WERI-Rb-1 (cell line): ENCODE results near the gene WRAP73.

ENCODE experiments used
- DNase-seq: peaks from one replicate; pipeline ENCODE4 v3.0.0-alpha.2; 2020
- H3K27ac ChIP-seq: fragments of 250-450 bp; sonication (Bioruptor Pico); 2 replicates; pipeline ENCODE4 v1.5.1; 2020; ENCODE audit warnings: mild to moderate bottlenecking, moderate library complexity
- H3K27me3 ChIP-seq: fragments of 250-450 bp; sonication (Bioruptor Pico); 2 replicates; pipeline ENCODE4 v1.5.1; 2021; ENCODE audit warnings: mild to moderate bottlenecking, low read depth, moderate library complexity; ENCODE audit not compliant: insufficient read depth, severe bottlenecking
- H3K36me3 ChIP-seq: fragments of 250-450 bp; sonication (Bioruptor Pico); 2 replicates; pipeline ENCODE4 v1.5.1; 2020; ENCODE audit warnings: mild to moderate bottlenecking, moderate library complexity
- H3K4me3 ChIP-seq: 2 replicates; pipeline ENCODE4 v1.5.1; 2011; ENCODE audit warnings: low read depth, mild to moderate bottlenecking, control low read depth, low read length
- H3K9me3 ChIP-seq: fragments of 250-450 bp; sonication (Bioruptor Pico); 2 replicates; pipeline ENCODE4 v1.5.1; 2021; ENCODE audit warnings: mild to moderate bottlenecking, moderate library complexity; ENCODE audit not compliant: severe bottlenecking
- CTCF ChIP-seq: IDR thresholded peaks from 2 replicates; pipeline ENCODE4 v1.5.1; 2011; ENCODE audit warnings: low read depth, mild to moderate bottlenecking, control low read depth, inconsistent platforms, low read length

The WRAP73 gene

GRCh38 chr1:3672231-3672970, 22.5 kb upstream of the WRAP73 start:
- no peak for DNase-seq
- no peak overlapping the region for H3K27ac ChIP-seq
- H3K9me3 ChIP-seq, result no peaks in the 10 kb centered on the region
- no peak overlapping the region for H3K4me3 ChIP-seq
- no peak for TF ChIP-seq CTCF
- H3K36me3 ChIP-seq, result no peaks in the 10 kb centered on the region; the same call in 1 of the 2 replicates
- H3K27me3 ChIP-seq, result no peaks in the 10 kb centered on the region

GRCh38 chr1:3671371-3672180, 21.7 kb upstream of the WRAP73 start:
- H3K27me3 ChIP-seq, result no peaks in the 10 kb centered on the region
- no peak for TF ChIP-seq CTCF

GRCh38 chr1:3670823-3671265, 20.9 kb upstream of the WRAP73 start:
- no peak for DNase-seq
- no peaks in the 10 kb centered on the region for H3K9me3 ChIP-seq
- H3K27me3 ChIP-seq, result no peaks in the 10 kb centered on the region
- H3K36me3 ChIP-seq, result no peaks in the 10 kb centered on the region; the same call in none of the 2 replicates
- H3K4me3 ChIP-seq, result no peak overlapping the region
- no peak overlapping the region for H3K27ac ChIP-seq
- TF ChIP-seq CTCF, result no peak

More at GRCh38 chr1:3671371-3672180, 21.7 kb upstream of the WRAP73 start:
- Histone ChIP-seq H3K27ac (no peak overlapping the region), H3K36me3 (no peaks in the 10 kb centered on the region; the same call in none of the 2 replicates), H3K4me3 (no peak overlapping the region), H3K9me3 (no peaks in the 10 kb centered on the region)
- DNase-seq, result no peak

GRCh38 chr1:3669971-3670431, 20.1 kb upstream of the WRAP73 start:
- H3K36me3 ChIP-seq, result no peaks in the 10 kb centered on the region; the same call in none of the 2 replicates
- no peak overlapping the region for H3K27ac ChIP-seq
- no peaks in the 10 kb centered on the region for H3K9me3 ChIP-seq
- no peak overlapping the region for H3K4me3 ChIP-seq
- no peak for TF ChIP-seq CTCF
- H3K27me3 ChIP-seq, result no peaks in the 10 kb centered on the region
- no peak for DNase-seq

- H3K27me3 ChIP-seq, result no peaks in the 10 kb centered on the region
- no peak overlapping the region for H3K4me3 ChIP-seq
- peaks cover 3% of the 10 kb centered on the region for H3K36me3 ChIP-seq
- TF ChIP-seq CTCF, result no peak
- H3K27ac ChIP-seq, result no peak overlapping the region
- no peak for DNase-seq
- no peaks in the 10 kb centered on the region for H3K9me3 ChIP-seq
Measured at GRCh38 chr1:3669421-3669821, 19.5 kb upstream of the WRAP73 start.
